COR-L47 (cell line): Measurements from ENCODE around the gene IRGC.
A peak's percentile ranks its signal among the peaks of the same experiment; 100 is the strongest.
"Not testable (repeated sequence)": the region's sequence is repeated elsewhere in the genome, so short reads cannot be mapped to it uniquely, and the experiment has no call there.

Source experiments
- DNase-seq: peaks from one replicate; lab custom pipeline; 2025; lab: John Stamatoyannopoulos, UW

Gene IRGC

DNA sequence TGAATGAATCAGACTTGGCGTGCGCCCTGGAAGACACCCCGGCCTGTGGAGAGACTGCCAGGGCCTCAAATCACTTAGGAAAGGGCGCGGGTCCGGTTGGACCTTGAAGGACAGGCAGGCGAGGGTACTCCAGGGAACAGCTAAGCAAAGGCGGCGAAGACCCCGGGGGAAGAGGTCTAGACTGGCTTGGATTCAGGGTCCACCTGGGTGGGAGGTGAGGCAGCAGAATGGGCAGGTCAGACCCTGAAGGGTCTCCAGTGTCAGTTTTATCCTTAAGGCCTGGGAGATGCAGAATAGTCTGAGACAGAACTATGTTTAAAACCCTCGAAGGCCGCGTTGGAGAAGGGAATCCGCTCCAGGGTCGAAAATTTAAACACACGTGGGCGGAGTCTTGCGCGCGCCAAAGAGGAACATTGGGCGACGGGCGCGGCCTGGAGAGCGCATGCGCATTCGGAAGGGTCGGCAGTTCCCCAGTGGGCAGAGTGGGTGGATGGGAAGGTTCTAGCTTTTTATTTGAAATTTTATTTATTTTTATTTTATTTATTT, 39.5 kb downstream of the IRGC start:
- peak; percentile 87 for DNase-seq

DNA sequence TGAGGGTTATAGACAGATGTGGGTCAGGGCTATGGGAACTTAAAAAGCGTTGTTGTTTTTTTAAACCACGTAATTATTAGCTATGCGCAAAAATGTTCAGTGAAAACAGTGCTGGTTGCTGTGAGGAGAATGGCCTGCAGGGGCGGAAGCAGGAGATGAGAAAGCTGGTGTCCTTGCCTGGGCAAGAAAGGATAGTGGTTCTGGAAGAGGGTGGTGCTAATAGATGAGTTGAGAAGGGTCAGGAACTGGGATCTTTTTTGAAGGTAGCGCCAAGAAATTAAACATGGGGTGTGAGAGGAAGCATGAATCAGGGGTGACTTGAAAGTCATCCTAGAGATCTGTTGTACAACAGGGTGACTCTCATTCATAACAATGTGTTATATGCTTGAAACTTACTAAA, 43.6 kb downstream of the IRGC start:
- DNase-seq, result no peak

DNA sequence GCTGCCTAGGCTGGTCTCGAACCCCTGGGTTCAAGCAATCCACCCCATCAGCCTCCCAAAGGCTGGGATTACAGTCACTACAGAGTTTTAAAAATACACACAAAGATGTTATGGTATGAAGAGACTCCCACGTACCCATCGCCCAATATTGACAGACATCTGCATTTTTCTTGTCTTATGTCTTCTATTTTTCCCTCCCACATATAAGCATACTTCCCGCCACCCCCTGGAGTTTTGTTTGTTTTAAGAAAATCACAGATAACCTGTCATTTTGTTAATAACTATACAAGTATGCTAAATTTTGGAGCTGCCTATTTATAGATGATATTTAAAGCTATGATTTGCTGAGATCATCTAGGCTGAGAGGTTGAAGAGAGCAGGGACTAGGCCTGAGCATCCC, 45.1 kb downstream of the IRGC start:
- DNase-seq, result no peak

- no peak for DNase-seq
Measured at GRCh38 chr19:43762814-43763213, 46.9 kb downstream of the IRGC start.

GRCh38 chr19:43763473-43763939, 47.6 kb downstream of the IRGC start:
- no peak for DNase-seq

- DNase-seq, result not testable (repeated sequence)
Measured at GRCh38 chr19:43764684-43765083, 48.8 kb downstream of the IRGC start.

DNA sequence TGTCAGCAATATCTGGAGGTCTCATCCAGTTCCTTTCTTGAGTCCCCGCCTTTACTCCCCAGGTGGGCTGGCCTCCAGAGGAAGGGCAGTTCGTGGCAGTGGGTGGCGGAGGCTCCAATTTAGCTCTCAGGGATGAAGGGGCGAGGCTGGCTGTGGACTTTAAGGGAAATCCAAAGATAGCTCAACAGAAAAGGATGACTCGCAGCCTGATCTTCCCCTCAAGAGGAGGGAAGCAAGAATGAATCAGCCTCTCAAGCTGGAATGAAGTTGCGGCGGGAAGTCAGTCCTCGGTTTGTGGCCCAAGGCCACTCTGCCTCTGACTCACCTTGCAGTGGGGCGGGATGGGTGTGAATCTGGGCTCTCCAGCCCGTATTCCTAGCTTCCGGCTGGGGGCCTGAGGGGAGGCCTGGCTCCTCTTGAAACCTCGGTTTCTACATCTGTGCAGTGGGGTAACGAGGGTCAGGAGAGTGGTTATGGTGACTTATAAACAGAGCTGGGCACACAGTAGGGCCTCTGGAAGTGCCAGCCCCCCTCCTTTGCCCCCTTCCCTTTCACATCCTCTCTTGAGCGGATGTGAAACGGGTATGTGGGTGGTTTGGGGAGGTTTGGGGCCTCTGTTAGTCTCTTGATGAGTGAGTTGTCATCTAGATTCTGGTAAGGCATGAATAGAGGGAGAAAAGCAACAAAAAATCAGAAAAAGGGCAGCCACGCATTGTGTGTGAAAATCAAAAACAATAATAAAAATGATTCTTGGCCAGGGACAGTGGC, 49.4 kb downstream of the IRGC start:
- DNase-seq, result no peak

GRCh38 chr19:43766755-43767043, 50.8 kb downstream of the IRGC start:
- DNase-seq, result no peak

- DNase-seq, result no peak
Measured at GRCh38 chr19:43767316-43767715, 51.4 kb downstream of the IRGC start.

- no peak for DNase-seq
Measured at GRCh38 chr19:43767818-43768217, 51.9 kb downstream of the IRGC start.

DNA sequence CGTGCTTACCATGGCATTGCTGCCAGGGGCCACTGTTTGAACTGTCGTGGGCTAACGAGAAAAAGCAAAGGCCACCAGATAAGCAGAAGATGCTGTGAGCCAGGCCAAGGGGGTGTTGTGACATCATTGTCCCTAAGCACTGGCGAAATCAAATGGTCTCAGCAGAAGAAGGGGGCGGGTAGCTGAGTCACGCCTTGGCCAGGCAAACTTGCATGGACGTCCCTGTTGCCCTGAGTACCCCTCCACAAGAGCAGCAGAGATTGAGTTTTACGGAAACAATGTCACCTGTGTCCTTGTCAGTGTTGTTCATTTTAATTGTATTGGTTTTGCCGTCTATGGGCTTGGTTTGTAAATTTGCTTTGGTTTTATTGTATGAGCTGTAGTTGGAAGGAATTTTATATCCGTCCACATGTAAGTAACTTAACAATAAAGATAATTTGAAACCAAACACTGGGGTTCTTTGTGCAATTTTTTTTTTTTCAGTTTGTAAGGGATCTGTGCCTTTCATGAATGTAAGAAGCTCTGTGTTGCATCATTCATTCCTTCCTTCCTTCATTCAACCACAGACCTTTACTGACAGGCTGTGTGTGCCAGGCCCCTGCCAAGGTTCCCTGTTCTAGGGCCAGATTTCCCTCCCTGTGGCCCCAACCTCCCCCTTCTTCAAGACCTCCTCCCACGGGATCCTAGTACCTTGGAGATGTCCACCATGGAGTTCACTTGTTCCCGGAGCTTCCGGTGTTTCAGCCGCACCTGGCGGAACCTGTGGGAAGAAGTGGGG, 52.6 kb downstream of the IRGC start:
- no peak for DNase-seq

DNA sequence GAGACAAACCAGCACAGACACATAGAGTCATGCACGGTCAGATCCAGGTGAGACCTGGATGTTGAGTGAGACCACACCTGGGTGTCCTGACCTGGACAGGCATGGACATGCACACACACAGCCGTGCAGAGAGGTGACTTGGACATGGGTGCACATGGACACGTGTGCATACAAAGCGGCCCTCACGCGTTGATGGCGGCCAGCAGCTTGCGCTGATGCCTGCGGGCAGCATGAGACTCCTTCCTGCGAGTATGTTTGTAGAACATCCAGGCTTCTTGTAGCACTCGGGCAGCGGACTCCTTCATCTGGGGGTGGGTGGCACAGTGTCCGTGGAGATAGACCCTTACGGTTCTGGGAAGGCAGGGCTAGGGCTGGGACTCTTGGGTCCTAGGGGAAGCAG, 53.4 kb downstream of the IRGC start:
- no peak for DNase-seq
